ENCODE measurements around the gene MGMT. TPM values are rescaled to one million over a fixed set of nuclear protein-coding genes. Genes with fewer than 3 reads are reported as not detected.

The MGMT gene
- total RNA-seq, 6 experiments from 2014 or later = 8.9 to 18.0 (median 10.0) TPM

DNA sequence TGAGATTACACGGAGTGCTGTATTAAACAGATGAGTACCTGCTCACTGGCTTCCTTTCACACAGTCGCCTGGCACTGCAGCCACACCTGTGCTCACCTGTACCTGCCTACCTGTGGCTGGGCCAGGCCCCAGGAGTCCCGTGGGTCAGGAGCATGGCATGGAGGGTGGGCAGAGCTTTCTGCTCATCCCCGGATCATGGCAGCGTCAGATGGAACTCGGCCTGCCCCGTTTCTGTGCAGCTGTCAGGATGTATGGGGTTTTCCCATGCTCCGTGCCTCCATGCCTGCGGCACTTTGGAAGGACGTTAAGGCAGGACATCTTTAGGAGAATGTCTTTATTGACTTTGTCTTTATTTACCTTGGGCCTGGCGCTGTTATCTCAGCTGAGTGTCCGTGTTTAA lies 112.2 kb downstream of the MGMT start:
- no peaks in the 10 kb centered on the region; the same call in 1 of the 2 replicates for H3K27me3 Mint-ChIP-seq (ENCODE audit: insufficient read depth)
- H3K27ac Mint-ChIP-seq = no peak overlapping the region
- H3K9me3 Mint-ChIP-seq = peaks cover 12% of the 10 kb centered on the region
- DNase-seq = no peak
- H3K36me3 Mint-ChIP-seq (ENCODE audit: low read depth) = peaks cover 20% of the 10 kb centered on the region; the same call in 1 of the 2 replicates
- no peak overlapping the region for H3K4me3 Mint-ChIP-seq
- H3K4me1 Mint-ChIP-seq (ENCODE audit: low read depth) = no peaks in the 10 kb centered on the region
- TF ChIP-seq, protein P1, sequence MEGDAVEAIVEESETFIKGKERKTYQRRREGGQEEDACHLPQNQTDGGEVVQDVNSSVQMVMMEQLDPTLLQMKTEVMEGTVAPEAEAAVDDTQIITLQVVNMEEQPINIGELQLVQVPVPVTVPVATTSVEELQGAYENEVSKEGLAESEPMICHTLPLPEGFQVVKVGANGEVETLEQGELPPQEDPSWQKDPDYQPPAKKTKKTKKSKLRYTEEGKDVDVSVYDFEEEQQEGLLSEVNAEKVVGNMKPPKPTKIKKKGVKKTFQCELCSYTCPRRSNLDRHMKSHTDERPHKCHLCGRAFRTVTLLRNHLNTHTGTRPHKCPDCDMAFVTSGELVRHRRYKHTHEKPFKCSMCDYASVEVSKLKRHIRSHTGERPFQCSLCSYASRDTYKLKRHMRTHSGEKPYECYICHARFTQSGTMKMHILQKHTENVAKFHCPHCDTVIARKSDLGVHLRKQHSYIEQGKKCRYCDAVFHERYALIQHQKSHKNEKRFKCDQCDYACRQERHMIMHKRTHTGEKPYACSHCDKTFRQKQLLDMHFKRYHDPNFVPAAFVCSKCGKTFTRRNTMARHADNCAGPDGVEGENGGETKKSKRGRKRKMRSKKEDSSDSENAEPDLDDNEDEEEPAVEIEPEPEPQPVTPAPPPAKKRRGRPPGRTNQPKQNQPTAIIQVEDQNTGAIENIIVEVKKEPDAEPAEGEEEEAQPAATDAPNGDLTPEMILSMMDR (IDR thresholded peaks at IDR 0.05) = no peak

DNA sequence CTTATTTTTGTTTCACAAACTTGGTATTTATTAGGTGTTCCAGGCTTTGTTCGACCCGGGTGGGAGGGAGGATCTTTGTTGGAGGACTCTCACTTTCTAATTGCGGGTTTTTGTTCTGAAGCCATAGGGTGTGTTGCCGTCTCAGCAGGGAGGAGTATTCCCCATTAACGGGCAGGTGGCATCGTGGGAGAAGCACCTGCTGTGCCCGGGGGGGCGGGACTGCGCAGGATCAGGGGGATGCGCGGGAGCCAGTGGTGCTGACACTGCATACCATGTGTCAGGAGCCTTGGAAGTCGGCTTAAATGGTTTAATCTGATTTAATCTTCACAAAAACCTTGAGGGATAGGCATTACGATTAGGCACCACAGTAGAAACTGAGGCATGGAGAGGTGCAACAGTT lies 113.0 kb downstream of the MGMT start:
- Mint-ChIP-seq H3K27me3 (ENCODE audit: insufficient read depth) (no peaks in the 10 kb centered on the region), H3K4me1 (ENCODE audit: low read depth) (no peaks in the 10 kb centered on the region), H3K36me3 (ENCODE audit: low read depth) (peaks cover 20% of the 10 kb centered on the region; the same call in 1 of the 2 replicates), H3K27ac (no peak overlapping the region), H3K4me3 (no peak overlapping the region), H3K9me3 (peaks cover 18% of the 10 kb centered on the region)
- DNase-seq = no peak
- TF ChIP-seq, protein P1 (IDR thresholded peaks at IDR 0.05) = no peak

DNA sequence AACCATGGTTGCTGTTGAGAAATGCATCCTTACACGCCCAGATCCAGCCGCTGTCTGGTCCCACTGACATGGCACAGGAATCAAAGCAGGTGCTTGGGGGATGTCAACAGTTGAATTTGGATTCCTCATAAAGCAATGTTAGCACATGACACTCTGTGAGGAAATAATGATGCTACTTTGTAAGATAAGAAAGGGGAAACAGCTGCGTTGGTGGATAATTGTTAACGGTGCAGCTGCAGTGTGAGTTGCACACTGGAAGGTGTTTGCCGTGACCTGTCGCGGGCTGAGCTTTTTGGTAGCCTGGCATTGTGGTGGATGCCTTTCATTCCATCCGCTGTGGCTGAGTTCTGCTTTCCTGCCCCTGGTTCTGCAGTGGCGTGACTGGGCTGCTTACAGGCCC lies 113.9 kb downstream of the MGMT start:
- TF ChIP-seq, protein P1 (IDR thresholded peaks at IDR 0.05) = no peak

DNA sequence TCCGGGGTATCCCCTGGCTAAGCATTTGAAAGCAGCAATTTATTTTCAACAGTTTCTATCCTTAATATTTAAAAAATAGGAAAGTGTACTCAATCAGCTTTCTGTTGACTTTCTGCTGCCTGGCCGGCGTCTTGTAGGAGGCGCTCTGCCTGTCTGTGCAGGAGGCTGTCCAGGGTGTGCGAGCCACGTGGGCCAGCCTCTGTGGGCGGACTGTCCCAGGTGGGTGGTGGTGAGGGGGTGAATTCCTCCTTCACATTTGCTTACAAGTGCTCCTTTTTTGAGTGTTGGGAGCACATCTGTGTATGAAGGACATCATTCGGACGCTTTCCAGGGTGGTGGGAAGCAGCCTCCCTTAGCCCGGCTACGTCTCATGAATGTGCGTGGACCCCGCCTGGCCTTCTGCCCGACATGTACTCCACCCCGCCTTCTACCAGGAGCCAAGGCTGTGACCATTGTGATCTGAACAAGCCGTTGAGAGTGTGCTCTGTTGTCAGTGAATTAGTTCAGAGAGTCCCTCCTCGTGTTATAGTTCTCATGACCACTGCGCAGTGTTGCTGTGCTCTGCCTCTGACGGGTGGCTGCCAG lies 114.9 kb downstream of the MGMT start:
- TF ChIP-seq, protein P1 (IDR thresholded peaks at IDR 0.05) = no peak
- Mint-ChIP-seq H3K27me3 (ENCODE audit: insufficient read depth) (no peaks in the 10 kb centered on the region), H3K27ac (no peak overlapping the region), H3K4me1 (ENCODE audit: low read depth) (no peaks in the 10 kb centered on the region), H3K36me3 (ENCODE audit: low read depth) (peaks cover 31% of the 10 kb centered on the region; the same call in 1 of the 2 replicates), H3K4me3 (no peak overlapping the region), H3K9me3 (peaks cover 31% of the 10 kb centered on the region)
- DNase-seq = no peak

More for the DNA sequence above, 113.9 kb downstream of the MGMT start:
- Mint-ChIP-seq H3K36me3 (ENCODE audit: low read depth) (peaks cover 28% of the 10 kb centered on the region; the same call in 1 of the 2 replicates), H3K9me3 (peaks cover 23% of the 10 kb centered on the region), H3K27ac (no peak overlapping the region), H3K4me1 (ENCODE audit: low read depth) (no peaks in the 10 kb centered on the region), H3K4me3 (no peak overlapping the region), H3K27me3 (ENCODE audit: insufficient read depth) (no peaks in the 10 kb centered on the region)
- DNase-seq = no peak

DNA sequence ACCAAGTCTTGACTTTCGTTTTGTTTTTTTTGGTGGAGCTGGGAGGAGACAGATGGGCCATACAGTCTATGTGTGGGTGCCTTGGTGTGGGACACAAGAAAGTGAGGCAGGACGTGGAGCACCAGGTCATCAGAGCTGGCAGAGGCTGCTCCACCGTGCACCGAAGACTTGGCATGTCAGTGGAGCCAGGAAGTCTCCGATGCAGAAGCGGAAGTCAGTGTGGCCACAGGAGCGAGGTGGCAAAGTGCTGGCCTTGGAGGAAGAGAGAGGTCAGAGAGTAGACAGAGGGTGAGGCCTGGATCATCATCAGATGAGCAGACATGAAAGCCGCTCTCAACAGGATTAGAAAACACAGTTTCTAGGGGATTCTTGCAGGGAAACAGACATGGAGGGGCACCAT lies 116.8 kb downstream of the MGMT start:
- Mint-ChIP-seq H3K4me1 (ENCODE audit: low read depth) (no peaks in the 10 kb centered on the region), H3K4me3 (no peak overlapping the region), H3K27ac (no peak overlapping the region), H3K9me3 (peaks cover 50% of the 10 kb centered on the region), H3K27me3 (ENCODE audit: insufficient read depth) (no peaks in the 10 kb centered on the region), H3K36me3 (ENCODE audit: low read depth) (peaks cover 47% of the 10 kb centered on the region)
- TF ChIP-seq, protein P1 (IDR thresholded peaks at IDR 0.05) = no peak
- no peak for DNase-seq

All from HFFc6 (cell line).